Coronary artery (tissue), 2 donors: ENCODE measurements around the gene LYZ.

Experiments used
- DNase-seq: peaks from one replicate; pipeline ENCODE4 v3.0.0-alpha.2; 2017; ENCODE audit warnings: low spot score
- H3K27ac ChIP-seq, 2 donors: fragments of 200-600 bp; sonication (generic); one replicate each; pipeline ENCODE4 v1.5.1; 2016 to 2019
- H3K4me3 ChIP-seq: fragments of 200-600 bp; sonication (generic); 2 replicates; pipeline ENCODE4 v1.5.1; 2016; ENCODE audit warnings: mild to moderate bottlenecking, moderate library complexity
- CTCF ChIP-seq: fragments of 200-600 bp; sonication (generic); IDR thresholded peaks from one replicate; pipeline ENCODE4 v1.5.1; 2019; ENCODE audit warnings: antibody characterized with exemption

Gene LYZ

DNA sequence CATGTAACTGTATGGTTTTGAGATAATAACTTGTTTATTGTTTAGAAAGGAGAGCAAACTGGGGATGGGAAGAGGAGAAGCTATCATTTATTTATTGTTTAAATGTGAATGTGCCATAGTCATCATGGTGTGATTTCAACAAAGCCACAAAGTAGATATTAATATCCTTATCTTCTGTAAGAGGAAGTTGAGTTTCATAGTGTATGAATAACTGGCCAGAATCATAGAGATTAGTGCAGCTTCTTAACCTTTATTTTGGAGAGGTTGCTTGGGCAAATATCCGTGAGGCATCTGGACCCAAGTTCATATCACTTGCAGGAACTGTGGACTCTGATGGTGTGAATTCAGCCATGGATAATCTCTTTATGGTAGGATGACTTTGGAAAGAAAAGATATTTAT lies 26.8 kb upstream of the LYZ start:
- H3K4me3 ChIP-seq = no peak overlapping the region
- no peak overlapping the region for H3K27ac ChIP-seq
- TF ChIP-seq CTCF = no peak
- no peak for DNase-seq

DNA sequence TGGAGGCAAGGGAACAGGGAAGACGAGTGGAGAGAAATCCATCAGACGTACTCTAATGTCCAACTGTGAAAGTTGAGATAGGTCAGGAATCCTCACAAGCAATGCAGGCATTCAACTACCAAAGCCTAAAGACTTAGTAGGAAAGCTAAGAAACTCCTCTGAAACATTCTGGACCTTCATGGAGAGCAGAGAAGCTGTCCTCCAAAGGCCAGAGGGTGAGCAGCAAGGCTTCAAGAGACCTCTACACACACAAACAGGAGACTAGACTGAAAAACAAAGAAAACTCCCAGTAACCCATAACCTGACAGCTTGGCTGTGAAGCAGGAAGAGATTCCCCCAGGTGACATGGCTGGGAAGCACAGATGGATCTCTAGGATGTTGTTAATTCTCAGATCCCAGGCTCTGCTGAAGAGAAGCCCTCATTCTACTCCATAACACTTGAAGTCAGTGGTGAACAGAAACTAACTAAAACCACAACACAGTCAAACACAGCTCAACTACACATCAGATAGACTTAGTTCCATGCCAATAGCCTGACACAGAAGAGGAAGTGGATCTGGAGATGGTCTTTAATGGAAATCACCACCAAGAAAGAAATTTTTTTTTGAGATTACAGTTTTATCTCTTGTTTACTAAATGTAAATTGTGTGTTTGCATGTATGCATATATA lies 23.2 kb upstream of the LYZ start:
- no peak for TF ChIP-seq CTCF
- no peak for DNase-seq
- Histone ChIP-seq H3K4me3 (no peak overlapping the region), H3K27ac (no peak overlapping the region)

GRCh38 chr12:69328426-69328825 lies 19.8 kb upstream of the LYZ start:
- no peak for DNase-seq
- no peak overlapping the region for H3K27ac ChIP-seq
- no peak for TF ChIP-seq CTCF
- H3K4me3 ChIP-seq = no peak overlapping the region

DNA sequence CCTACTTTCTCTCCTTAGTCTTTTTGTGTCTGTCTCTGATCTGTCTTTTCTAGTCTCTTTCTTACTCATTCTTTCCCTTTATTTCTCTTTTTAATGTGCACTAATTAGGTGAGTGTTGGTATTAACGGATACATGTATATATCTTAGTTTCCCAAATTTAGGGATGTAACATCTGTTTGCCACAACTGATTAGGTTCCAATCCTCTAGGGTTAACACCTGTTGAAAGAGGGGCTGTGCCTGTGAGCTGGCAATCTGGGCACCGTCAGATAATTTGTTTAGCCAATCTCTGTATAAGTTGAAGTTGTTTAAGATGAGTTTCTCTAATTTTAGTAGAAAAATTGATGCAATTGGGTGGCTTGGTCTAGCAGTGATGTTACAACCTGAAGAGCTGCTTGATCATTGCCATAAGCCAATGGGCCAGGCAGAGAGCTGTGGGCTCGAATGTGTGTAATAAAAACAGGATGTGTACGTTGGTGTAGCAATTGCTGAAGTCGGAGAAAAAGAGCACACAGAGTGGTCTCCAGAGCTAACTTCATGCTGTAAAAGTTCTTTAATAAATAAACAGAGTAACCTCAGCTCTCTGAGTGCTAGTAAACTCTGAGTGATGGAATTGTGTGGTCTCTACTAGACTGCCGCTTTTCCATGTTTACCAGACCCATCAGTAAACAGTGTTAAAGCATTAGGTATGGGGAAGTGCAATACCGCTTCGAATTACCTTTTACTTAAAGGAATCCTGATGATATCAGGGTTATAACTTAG lies 18.3 kb upstream of the LYZ start:
- DNase-seq = no peak
- H3K27ac ChIP-seq = no peak overlapping the region
- TF ChIP-seq CTCF = no peak
- H3K4me3 ChIP-seq = no peak overlapping the region

- Histone ChIP-seq H3K27ac (no peak overlapping the region), H3K4me3 (peak overlapping the region; percentile 60)
- no peak for DNase-seq
- no peak for TF ChIP-seq CTCF
Measured at GRCh38 chr12:69330475-69331473, 17.4 kb upstream of the LYZ start.

DNA sequence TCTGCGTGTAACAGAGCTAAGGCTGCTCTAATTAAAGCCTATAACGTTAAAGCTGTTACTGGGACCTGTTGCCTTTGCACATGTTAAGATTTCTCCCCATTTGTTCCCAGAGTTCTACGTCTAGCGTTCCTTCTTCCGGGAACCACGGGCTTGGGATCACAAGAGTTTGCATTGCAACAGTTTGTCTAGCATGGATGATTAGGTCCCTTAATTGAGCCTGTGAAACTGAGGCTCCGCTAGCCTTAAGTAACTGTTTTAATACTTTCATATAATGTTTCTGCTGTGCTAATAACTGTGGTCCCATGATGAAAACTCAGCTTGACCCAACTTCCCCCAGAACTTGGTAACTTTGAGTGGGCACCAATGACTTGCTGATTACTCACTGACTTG lies 16.7 kb upstream of the LYZ start:
- TF ChIP-seq CTCF = no peak
- no peak for DNase-seq
- H3K27ac ChIP-seq = no peak overlapping the region
- H3K4me3 ChIP-seq = peak overlapping the region; percentile 60
